Parathyroid adenoma (tissue), 2 donors: ENCODE results near the gene GLIS1.

Experiments
- H2AFZ ChIP-seq: fragments of 300-600 bp; sonication (generic); one replicate; pipeline ENCODE4 v1.7.0; 2017; ENCODE audit warnings: antibody characterized with exemption, mild to moderate bottlenecking
- H3K27ac ChIP-seq: fragments of 300-600 bp; sonication (generic); one replicate; pipeline ENCODE4 v1.7.0; 2017
- H3K27me3 ChIP-seq: fragments of 300-600 bp; sonication (generic); one replicate; pipeline ENCODE4 v1.7.0; 2017; ENCODE audit warnings: low read length; ENCODE audit not compliant: control insufficient read depth, insufficient read depth
- H3K36me3 ChIP-seq: fragments of 300-600 bp; sonication (generic); one replicate; pipeline ENCODE4 v1.7.0; 2017; ENCODE audit warnings: low read length; ENCODE audit not compliant: control insufficient read depth, insufficient read depth
- H3K4me1 ChIP-seq: fragments of 300-600 bp; sonication (generic); one replicate; pipeline ENCODE4 v1.7.0; 2017; ENCODE audit warnings: control low read depth
- H3K4me2 ChIP-seq: fragments of 300-600 bp; sonication (generic); one replicate; pipeline ENCODE4 v1.7.0; 2017; ENCODE audit warnings: low read length
- H3K4me3 ChIP-seq: fragments of 300-600 bp; sonication (generic); one replicate; pipeline ENCODE4 v1.7.0; 2017; ENCODE audit warnings: low read depth, low read length
- H3K79me2 ChIP-seq: fragments of 300-600 bp; sonication (generic); one replicate; pipeline ENCODE4 v1.7.0; 2017; ENCODE audit warnings: control low read depth
- H3K9ac ChIP-seq: fragments of 300-600 bp; sonication (generic); one replicate; pipeline ENCODE4 v1.7.0; 2017; ENCODE audit warnings: mild to moderate bottlenecking
- H3K9me3 ChIP-seq: fragments of 300-600 bp; sonication (generic); one replicate; pipeline ENCODE4 v1.7.0; 2017; ENCODE audit warnings: low read length; ENCODE audit not compliant: control insufficient read depth
- CTCF ChIP-seq: fragments of 300-600 bp; sonication (generic); IDR thresholded peaks from one replicate; pipeline ENCODE4 v1.7.0; 2017; ENCODE audit warnings: antibody characterized with exemption, mild to moderate bottlenecking
- donor health status: primary hyperparathyroidism.

Gene GLIS1

GRCh38 chr1:53771648-53772047 is 32.7 kb upstream of the GLIS1 start:
- no peaks in the 10 kb centered on the region for H3K79me2 ChIP-seq
- TF ChIP-seq CTCF: no peak
- H3K4me1 ChIP-seq: no peaks in the 10 kb centered on the region
- no peak overlapping the region for H3K4me2 ChIP-seq
- no peak overlapping the region for H3K4me3 ChIP-seq
- no peaks in the 10 kb centered on the region for H3K36me3 ChIP-seq
- H3K27me3 ChIP-seq: no peaks in the 10 kb centered on the region
- no peak overlapping the region for H3K9ac ChIP-seq
- H3K9me3 ChIP-seq: no peaks in the 10 kb centered on the region
- H2AFZ ChIP-seq: no peak overlapping the region
- H3K27ac ChIP-seq: no peak overlapping the region

- Histone ChIP-seq H3K9ac (no peak overlapping the region), H3K36me3 (no peaks in the 10 kb centered on the region), H2AFZ (no peak overlapping the region), H3K4me1 (no peaks in the 10 kb centered on the region), H3K27ac (no peak overlapping the region), H3K27me3 (no peaks in the 10 kb centered on the region), H3K4me2 (no peak overlapping the region), H3K4me3 (no peak overlapping the region), H3K79me2 (no peaks in the 10 kb centered on the region), H3K9me3 (no peaks in the 10 kb centered on the region)
- TF ChIP-seq CTCF: no peak
Measured at GRCh38 chr1:53769780-53770179, 30.8 kb upstream of the GLIS1 start.

GRCh38 chr1:53769184-53769583 is 30.2 kb upstream of the GLIS1 start:
- no peak for TF ChIP-seq CTCF
- no peaks in the 10 kb centered on the region for H3K27me3 ChIP-seq
- no peaks in the 10 kb centered on the region for H3K9me3 ChIP-seq
- H3K4me2 ChIP-seq: no peak overlapping the region
- H3K36me3 ChIP-seq: no peaks in the 10 kb centered on the region
- no peak overlapping the region for H3K4me3 ChIP-seq
- no peak overlapping the region for H3K9ac ChIP-seq
- H3K79me2 ChIP-seq: no peaks in the 10 kb centered on the region
- H2AFZ ChIP-seq: no peak overlapping the region
- H3K4me1 ChIP-seq: no peaks in the 10 kb centered on the region
- no peak overlapping the region for H3K27ac ChIP-seq

- TF ChIP-seq CTCF: no peak
- no peaks in the 10 kb centered on the region for H3K36me3 ChIP-seq
- H3K9ac ChIP-seq: no peak overlapping the region
- no peak overlapping the region for H3K4me2 ChIP-seq
- no peaks in the 10 kb centered on the region for H3K79me2 ChIP-seq
- H3K4me1 ChIP-seq: no peaks in the 10 kb centered on the region
- no peak overlapping the region for H3K27ac ChIP-seq
- no peak overlapping the region for H2AFZ ChIP-seq
- H3K9me3 ChIP-seq: no peaks in the 10 kb centered on the region
- H3K27me3 ChIP-seq: no peaks in the 10 kb centered on the region
- no peak overlapping the region for H3K4me3 ChIP-seq
Measured at GRCh38 chr1:53766831-53767405, 28.0 kb upstream of the GLIS1 start.

- no peak overlapping the region for H3K9ac ChIP-seq
- no peak overlapping the region for H3K27ac ChIP-seq
- no peak for TF ChIP-seq CTCF
- H3K4me3 ChIP-seq: no peak overlapping the region
- no peaks in the 10 kb centered on the region for H3K27me3 ChIP-seq
- no peak overlapping the region for H2AFZ ChIP-seq
- no peaks in the 10 kb centered on the region for H3K36me3 ChIP-seq
- no peaks in the 10 kb centered on the region for H3K9me3 ChIP-seq
- no peaks in the 10 kb centered on the region for H3K4me1 ChIP-seq
- H3K79me2 ChIP-seq: no peaks in the 10 kb centered on the region
- H3K4me2 ChIP-seq: no peak overlapping the region
Measured at GRCh38 chr1:53766194-53766742, 27.3 kb upstream of the GLIS1 start.
